ENCODE results near the gene SLC25A12. TPM values are rescaled to one million over a fixed set of nuclear protein-coding genes. Genes with fewer than 3 reads are reported as not detected.
A peak's percentile ranks its signal among the peaks of the same experiment; 100 is the strongest.

SLC25A12 gene
- total and polyA plus RNA-seq, 7 donors = 12.0 to 77.8 (median 53.5) TPM

DNA sequence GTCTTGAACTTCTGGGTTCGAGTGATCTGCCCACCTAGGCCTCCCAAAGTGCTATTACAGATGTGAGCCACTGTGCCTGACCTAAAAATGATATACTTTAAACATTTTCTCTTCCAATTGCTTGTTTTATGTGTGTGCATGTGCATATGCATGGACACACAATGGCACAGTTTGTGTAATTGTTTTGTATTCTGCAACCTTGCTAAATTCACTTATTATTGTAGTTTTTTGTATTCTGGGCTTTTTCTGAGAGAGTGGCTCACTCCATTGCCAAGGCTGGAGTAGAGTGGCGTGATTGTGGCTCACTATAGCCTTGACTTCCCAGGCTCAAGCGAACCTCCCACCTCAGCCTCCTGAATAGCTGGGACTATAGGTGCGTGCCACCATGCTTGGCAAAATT is 36.3 kb upstream of the SLC25A12 start:
- intact Hi-C loops (cut with DNase I) = no loop called here
- Histone ChIP-seq H3K4me3 (no peak overlapping the region), H3K9me3 (no peaks in the 10 kb centered on the region), H3K27me3 (no peaks in the 10 kb centered on the region), H3K4me1 (peaks cover 0 to 8% (median 0%) of the 10 kb centered on the region in 4 donors), H3K27ac (no peak overlapping the region), H3K36me3 (peaks cover 0 to 25% (median 2%) of the 10 kb centered on the region in 4 donors)
- 95% methylated on average over 4 of the region's 4 CpGs for WGBS, 2 donors
- DNase-seq = no peak
- TF ChIP-seq POLR2AphosphoS5 (IDR thresholded peaks at IDR 0.05) (no peak), EP300 (IDR thresholded peaks at IDR 0.05) (no peak), POLR2A (IDR thresholded peaks at IDR 0.05) (no peak)
- TF ChIP-seq, protein P1, sequence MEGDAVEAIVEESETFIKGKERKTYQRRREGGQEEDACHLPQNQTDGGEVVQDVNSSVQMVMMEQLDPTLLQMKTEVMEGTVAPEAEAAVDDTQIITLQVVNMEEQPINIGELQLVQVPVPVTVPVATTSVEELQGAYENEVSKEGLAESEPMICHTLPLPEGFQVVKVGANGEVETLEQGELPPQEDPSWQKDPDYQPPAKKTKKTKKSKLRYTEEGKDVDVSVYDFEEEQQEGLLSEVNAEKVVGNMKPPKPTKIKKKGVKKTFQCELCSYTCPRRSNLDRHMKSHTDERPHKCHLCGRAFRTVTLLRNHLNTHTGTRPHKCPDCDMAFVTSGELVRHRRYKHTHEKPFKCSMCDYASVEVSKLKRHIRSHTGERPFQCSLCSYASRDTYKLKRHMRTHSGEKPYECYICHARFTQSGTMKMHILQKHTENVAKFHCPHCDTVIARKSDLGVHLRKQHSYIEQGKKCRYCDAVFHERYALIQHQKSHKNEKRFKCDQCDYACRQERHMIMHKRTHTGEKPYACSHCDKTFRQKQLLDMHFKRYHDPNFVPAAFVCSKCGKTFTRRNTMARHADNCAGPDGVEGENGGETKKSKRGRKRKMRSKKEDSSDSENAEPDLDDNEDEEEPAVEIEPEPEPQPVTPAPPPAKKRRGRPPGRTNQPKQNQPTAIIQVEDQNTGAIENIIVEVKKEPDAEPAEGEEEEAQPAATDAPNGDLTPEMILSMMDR (IDR thresholded peaks at IDR 0.05) = no peak

DNA sequence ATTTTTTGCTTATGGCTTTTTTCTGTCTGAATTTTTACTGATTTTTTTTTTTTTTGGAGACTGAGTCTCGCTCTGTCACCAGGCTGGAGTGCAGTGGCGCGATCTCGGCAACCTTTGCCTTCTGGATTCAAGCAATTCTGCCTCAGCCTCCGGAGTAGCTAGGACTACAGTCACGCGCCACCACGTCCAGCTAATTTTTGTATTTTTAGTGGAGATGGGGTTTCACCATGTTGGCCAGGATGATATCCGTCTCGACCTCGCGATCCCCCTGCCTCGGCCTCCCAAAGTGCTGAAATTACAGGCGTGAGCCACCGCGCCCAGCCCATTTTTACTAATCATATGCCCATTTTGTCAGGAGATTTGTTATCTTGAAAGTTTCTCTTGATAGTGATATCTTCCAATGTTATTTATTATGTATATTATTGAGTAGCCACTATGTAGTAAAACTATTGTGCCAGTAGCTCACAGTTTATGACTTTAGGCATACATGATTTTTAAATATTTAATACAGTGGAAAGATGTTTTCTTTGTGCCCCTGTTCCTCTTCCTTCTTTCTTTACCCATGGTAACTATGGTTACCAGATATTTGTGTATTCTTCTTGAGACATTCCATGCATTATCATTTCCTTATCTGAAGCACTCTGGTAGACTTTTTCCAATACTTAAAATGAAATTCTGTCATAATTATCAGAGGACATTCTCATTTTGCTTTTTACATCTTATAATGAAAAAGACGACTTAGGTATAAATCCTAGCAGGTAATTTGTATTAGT is 30.3 kb upstream of the SLC25A12 start:
- Histone ChIP-seq H3K27me3 (no peaks in the 10 kb centered on the region), H3K4me1 (peaks cover 0 to 28% (median 22%) of the 10 kb centered on the region in 4 donors), H3K27ac (peak overlapping the region in 2 of 4 donors; percentile 97 to 98), H3K9me3 (no peaks in the 10 kb centered on the region), H3K4me3 (no peak overlapping the region), H3K36me3 (peaks cover 0 to 25% (median 2%) of the 10 kb centered on the region in 4 donors)
- WGBS, 2 donors = 96% methylated on average over 17 of the region's 17 CpGs
- no peak for TF ChIP-seq POLR2A (IDR thresholded peaks at IDR 0.05)
- no peak for TF ChIP-seq POLR2AphosphoS5 (IDR thresholded peaks at IDR 0.05)
- TF ChIP-seq, protein P1 (IDR thresholded peaks at IDR 0.05) = no peak
- no peak for TF ChIP-seq EP300 (IDR thresholded peaks at IDR 0.05)
- intact Hi-C loops (cut with DNase I) = loop anchor here (5.0 kb wide), 1 partner anchor 173 kb away; no protein-coding TSS in a partner anchor
- DNase-seq = no peak

DNA sequence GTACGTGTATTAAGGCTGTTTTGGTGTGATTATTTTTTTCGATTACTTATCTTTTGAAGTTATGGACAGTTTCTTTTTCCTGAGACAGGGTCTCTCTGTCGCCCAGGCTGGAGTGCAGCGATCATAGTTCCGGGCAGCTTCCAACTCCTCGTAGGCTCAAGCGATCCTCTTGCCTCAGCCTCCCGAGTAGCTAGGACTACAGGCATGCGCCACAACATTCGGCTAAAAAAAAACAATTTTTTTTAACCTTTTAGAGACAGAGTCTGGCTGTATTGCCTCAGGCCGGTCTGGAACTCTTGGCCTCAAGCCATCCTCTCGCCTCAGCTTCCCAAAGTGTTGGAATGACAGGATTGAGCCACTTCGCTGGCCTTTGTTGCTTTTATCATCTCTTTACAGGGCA is 29.2 kb upstream of the SLC25A12 start:
- 11 to 39% methylated on average over 13 of the region's 13 CpGs for WGBS, 2 donors
- no peaks in the 10 kb centered on the region for H3K27me3 ChIP-seq
- H3K9me3 ChIP-seq = no peaks in the 10 kb centered on the region
- TF ChIP-seq EP300 (IDR thresholded peaks at IDR 0.05) (no peak), POLR2A (IDR thresholded peaks at IDR 0.05) (no peak), POLR2AphosphoS5 (IDR thresholded peaks at IDR 0.05) (no peak)
- TF ChIP-seq, protein P1 (IDR thresholded peaks at IDR 0.05) = no peak
- H3K36me3 ChIP-seq = peaks cover 0 to 16% (median 2%) of the 10 kb centered on the region in 4 donors
- H3K4me1 ChIP-seq = peaks cover 0 to 28% (median 22%) of the 10 kb centered on the region in 4 donors
- DNase-seq = no peak
- H3K27ac ChIP-seq = peak overlapping the region; percentile 95 to 98 (median 98)
- intact Hi-C loops (cut with DNase I) = loop anchor here (2.0 to 5.0 kb wide), 3 partner anchors 28 to 174 kb away; partner anchors contain the start of genes METAP1D and SLC25A12
- peak overlapping the region; percentile 80 to 93 (median 86) for H3K4me3 ChIP-seq

DNA sequence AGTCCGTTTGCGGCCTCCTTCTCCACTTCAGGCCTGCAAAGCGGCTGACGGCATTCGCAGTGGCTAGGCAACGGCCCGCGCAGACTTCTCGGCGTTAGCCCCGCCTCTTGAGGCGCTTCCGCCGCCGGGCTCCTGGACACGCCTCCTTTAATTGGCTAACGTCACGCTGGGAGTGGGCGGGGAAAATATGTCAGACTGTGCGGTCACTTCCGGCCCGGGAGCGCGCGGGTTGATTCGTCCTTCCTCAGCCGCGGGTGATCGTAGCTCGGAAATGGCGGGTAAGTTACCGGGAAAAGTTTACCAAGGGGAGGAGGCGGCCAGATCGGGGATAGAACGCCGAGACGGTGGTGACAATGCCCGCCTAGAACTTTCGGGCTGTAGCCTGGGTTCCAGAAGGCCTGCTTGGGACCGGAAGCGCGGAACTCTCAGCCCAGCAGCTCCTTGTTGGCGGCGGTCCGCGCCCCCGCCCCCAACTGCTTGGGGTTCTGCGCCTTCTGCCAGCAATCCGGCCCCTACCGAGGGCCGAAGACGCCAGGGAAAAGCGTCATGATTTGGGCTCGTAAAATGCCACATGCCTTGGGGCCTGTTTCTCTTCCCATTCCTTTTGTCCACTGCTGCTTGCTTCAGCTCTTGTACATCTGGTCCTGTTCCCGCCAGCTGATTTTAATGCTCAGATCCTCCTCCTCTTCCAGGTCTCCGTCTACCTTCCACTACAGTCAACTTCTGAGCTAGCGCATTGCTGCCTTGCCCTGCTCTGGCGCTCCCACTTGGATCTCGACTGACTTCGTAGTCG is 28.4 kb upstream of the SLC25A12 start, which contains the start of gene HAT1:
Gene HAT1 (plus strand): TSS at position 232 of the 793 bp plus-strand sequence. CDS start 40 bp downstream, at position 272.
- intact Hi-C loops (cut with DNase I) = loop anchor here (2.0 to 5.0 kb wide), 3 partner anchors 28 to 175 kb away; partner anchors contain the start of genes METAP1D and SLC25A12

More for the DNA sequence above, 28.4 kb upstream of the SLC25A12 start, which contains the start of gene HAT1:
- H3K36me3 ChIP-seq = peaks cover 0 to 16% (median 2%) of the 10 kb centered on the region in 4 donors
- H3K9me3 ChIP-seq = no peaks in the 10 kb centered on the region
- peak; percentile 99 for DNase-seq
- H3K4me3 ChIP-seq = peak within 1 kb of the TSS; percentile 80 to 93 (median 86)
- no peaks in the 10 kb centered on the region for H3K27me3 ChIP-seq
- peaks cover 0 to 28% (median 22%) of the 10 kb centered on the region in 4 donors for H3K4me1 ChIP-seq
- WGBS, 2 donors = 0% methylated on average over 61 of the region's 61 CpGs
- TF ChIP-seq POLR2A (IDR thresholded peaks at IDR 0.05) (peak; percentile 36 to 47), EP300 (IDR thresholded peaks at IDR 0.05) (peak in 3 of 4 donors; percentile 0 to 44 (median 33)), POLR2AphosphoS5 (IDR thresholded peaks at IDR 0.05) (peak; percentile 61 to 88 (median 74))
- TF ChIP-seq, protein P1 (IDR thresholded peaks at IDR 0.05) = no peak
- H3K27ac ChIP-seq = peak within 1 kb of the TSS; percentile 95 to 98 (median 98)

Measured in sigmoid colon (tissue), 7 donors.